ENCODE measurements around the gene COBL. TPM values are rescaled to one million over a fixed set of nuclear protein-coding genes. Genes with fewer than 3 reads are reported as not detected.

Gene COBL
- total and polyA plus RNA-seq, 9 of the 15 experiments (the other 6 are each of a cell fraction or from before 2014, with no cell fraction given), result 0.01 to 2.4 (median 0.09) TPM; not detected in 3

DNA sequence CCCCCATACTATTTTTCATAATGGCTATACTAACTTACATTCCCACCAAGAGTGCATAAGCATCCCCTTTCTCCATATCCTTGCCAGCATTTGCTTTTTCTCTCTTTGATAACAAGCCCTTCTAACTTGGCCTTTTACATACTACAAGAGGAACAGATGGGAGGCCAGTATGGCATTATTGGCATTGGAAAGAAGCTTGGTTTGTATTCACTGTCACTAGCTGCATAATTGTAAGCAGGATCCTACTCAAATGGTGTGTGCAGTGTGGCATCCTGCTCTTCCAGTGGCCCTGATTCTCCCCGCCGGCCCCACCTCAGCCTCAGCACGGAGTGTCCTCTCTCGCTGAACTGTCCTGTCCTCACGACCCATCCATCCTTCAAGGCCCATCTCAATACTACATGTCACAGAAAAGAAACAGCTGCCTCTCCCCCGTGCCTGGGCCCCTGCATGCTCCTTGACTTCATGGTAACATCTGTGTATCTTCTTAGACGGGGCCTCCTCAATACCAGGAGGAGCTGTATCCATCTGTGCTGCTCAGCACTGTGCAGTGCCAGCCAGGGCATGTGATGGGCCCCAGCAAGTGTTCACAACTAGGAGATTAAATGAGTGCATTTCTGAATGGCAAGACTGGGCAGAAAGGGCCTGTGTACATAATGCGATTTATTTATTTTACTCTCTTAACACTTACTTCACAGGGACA lies 205.2 kb downstream of the COBL start:
- H3K4me1 ChIP-seq (replicated peaks in 1 of 2; ENCODE audit: control insufficient read depth in 2 of 2, insufficient read depth in 2 of 2, low read length in 2 of 2), result no peaks in the 10 kb centered on the region
- in situ Hi-C loops (cut with MboI) (no loop called here), intact Hi-C loops (cut with micrococcal nuclease) (no loop called here)
- H3K9me1 ChIP-seq (ENCODE audit: control insufficient read depth, insufficient read depth, low read length), result no peaks in the 10 kb centered on the region
- TF ChIP-seq ZNF79 (CRISPR knock-in tag; IDR thresholded peaks at IDR 0.05; ENCODE audit: low read depth) (no peak), PTRF (tag; IDR thresholded peaks at IDR 0.05) (no peak), NFATC3 (IDR thresholded peaks at IDR 0.05) (no peak), SMAD4 (CRISPR knock-in tag; conservative IDR thresholded peaks at IDR 0.05) (no peak), ZNF134 (CRISPR knock-in tag; conservative IDR thresholded peaks at IDR 0.05) (no peak), EHMT2 (IDR thresholded peaks at IDR 0.05) (no peak), ZNF263 (CRISPR knock-in tag; IDR thresholded peaks at IDR 0.05; ENCODE audit: borderline replicate concordance) (no peak), DLX4 (CRISPR knock-in tag; IDR thresholded peaks at IDR 0.05) (no peak), ZNF780A (CRISPR knock-in tag; IDR thresholded peaks at IDR 0.05) (no peak)
- TF ChIP-seq, protein P1, sequence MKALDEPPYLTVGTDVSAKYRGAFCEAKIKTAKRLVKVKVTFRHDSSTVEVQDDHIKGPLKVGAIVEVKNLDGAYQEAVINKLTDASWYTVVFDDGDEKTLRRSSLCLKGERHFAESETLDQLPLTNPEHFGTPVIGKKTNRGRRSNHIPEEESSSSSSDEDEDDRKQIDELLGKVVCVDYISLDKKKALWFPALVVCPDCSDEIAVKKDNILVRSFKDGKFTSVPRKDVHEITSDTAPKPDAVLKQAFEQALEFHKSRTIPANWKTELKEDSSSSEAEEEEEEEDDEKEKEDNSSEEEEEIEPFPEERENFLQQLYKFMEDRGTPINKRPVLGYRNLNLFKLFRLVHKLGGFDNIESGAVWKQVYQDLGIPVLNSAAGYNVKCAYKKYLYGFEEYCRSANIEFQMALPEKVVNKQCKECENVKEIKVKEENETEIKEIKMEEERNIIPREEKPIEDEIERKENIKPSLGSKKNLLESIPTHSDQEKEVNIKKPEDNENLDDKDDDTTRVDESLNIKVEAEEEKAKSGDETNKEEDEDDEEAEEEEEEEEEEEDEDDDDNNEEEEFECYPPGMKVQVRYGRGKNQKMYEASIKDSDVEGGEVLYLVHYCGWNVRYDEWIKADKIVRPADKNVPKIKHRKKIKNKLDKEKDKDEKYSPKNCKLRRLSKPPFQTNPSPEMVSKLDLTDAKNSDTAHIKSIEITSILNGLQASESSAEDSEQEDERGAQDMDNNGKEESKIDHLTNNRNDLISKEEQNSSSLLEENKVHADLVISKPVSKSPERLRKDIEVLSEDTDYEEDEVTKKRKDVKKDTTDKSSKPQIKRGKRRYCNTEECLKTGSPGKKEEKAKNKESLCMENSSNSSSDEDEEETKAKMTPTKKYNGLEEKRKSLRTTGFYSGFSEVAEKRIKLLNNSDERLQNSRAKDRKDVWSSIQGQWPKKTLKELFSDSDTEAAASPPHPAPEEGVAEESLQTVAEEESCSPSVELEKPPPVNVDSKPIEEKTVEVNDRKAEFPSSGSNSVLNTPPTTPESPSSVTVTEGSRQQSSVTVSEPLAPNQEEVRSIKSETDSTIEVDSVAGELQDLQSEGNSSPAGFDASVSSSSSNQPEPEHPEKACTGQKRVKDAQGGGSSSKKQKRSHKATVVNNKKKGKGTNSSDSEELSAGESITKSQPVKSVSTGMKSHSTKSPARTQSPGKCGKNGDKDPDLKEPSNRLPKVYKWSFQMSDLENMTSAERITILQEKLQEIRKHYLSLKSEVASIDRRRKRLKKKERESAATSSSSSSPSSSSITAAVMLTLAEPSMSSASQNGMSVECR (CRISPR knock-in tag; IDR thresholded peaks at IDR 0.05), result no peak
- TF ChIP-seq, protein P2, sequence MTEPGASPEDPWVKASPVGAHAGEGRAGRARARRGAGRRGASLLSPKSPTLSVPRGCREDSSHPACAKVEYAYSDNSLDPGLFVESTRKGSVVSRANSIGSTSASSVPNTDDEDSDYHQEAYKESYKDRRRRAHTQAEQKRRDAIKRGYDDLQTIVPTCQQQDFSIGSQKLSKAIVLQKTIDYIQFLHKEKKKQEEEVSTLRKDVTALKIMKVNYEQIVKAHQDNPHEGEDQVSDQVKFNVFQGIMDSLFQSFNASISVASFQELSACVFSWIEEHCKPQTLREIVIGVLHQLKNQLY (CRISPR knock-in tag; conservative IDR thresholded peaks at IDR 0.05), result no peak
- no TSS peak for BruUV-seq (replicated peaks)
- no peaks in the 10 kb centered on the region for H4K20me1 ChIP-seq (replicated peaks; ENCODE audit: control insufficient read depth, insufficient read depth, low read length)
- no peaks in the 10 kb centered on the region for H3K27me3 ChIP-seq (ENCODE audit: control insufficient read depth in 2 of 2, insufficient read depth in 2 of 2, low read length in 2 of 2)
- ATAC-seq, result no peak
- POLR2A ChIA-PET, result no interaction called here
- no peak overlapping the region for H3K4me3 ChIP-seq
- DNase-seq (ENCODE audit: extremely low read depth in 1 of 4, low spot score in 3 of 4), result no peak
- no peak overlapping the region for H2AFZ ChIP-seq (ENCODE audit: low read depth, low read length)
- H3K79me2 ChIP-seq (ENCODE audit: control insufficient read depth, insufficient read depth, low read length), result no peaks in the 10 kb centered on the region
- no peak overlapping the region for H3K27ac ChIP-seq (ENCODE audit: extremely low read depth, low read depth, low read length)
- no peaks in the 10 kb centered on the region for H3K9me3 ChIP-seq (replicated peaks; ENCODE audit: control insufficient read depth, insufficient read depth, low read depth, low read length)
- no peak overlapping the region for H3K4me2 ChIP-seq (ENCODE audit: insufficient read depth, low read length)
- no peak for FAIRE-seq
- no peaks in the 10 kb centered on the region for H3K36me3 ChIP-seq (ENCODE audit: control insufficient read depth, insufficient read depth, low read length)
- CTCF ChIA-PET (ENCODE audit: low intra/inter-chr PET ratio), result no interaction called here
- no peak overlapping the region for H3K9ac ChIP-seq (ENCODE audit: insufficient read depth in 1 of 2, low read depth in 2 of 2, low read length in 2 of 2)
- 0% methylated on average over 8 of the region's 8 CpGs for WGBS (ENCODE audit: insufficient coverage, low coverage, missing lambda C conversion rate)
